Pancreas (tissue), 10 donors: ENCODE measurements around the gene TMEM229A. TPM values are rescaled to one million over a fixed set of nuclear protein-coding genes. Genes with fewer than 3 reads are reported as not detected.

Experiments used
- ATAC-seq, 4 donors: fragments of 200-7000 bp; cut with Tn5 transposase; one replicate each; pipeline versions ENCODE4 v1.8.0 to v1.9.1; 2020; ENCODE audit warnings: mild to moderate bottlenecking in 4 of 4, moderate library complexity in 4 of 4
- DNase-seq, 6 donors: peaks; one replicate each; pipeline ENCODE4 v3.0.0-alpha.2; 2020
- FAIRE-seq: peaks from 2 replicates; lab custom pipeline; 2012; peaks lifted over from hg19 to GRCh38; lab: Jason Lieb, UNC
- H3K27ac ChIP-seq, 4 donors: fragments of 200-600 bp; sonication (generic); 1 replicate in 3 of 4; 2 replicates in 1 of 4; pipeline versions ENCODE4 v1.5.0 to v1.8.0; 2020
- H3K27me3 ChIP-seq, 4 donors: fragments of 200-600 bp; one replicate each; pipeline ENCODE4 v1.8.0; 2021
- H3K36me3 ChIP-seq, 3 donors: fragments of 200-600 bp; sonication (generic) in 1 of 3; one replicate each; pipeline versions ENCODE4 v1.5.0 to v1.8.0; 2020 to 2021
- H3K4me1 ChIP-seq, 3 donors: fragments of 200-600 bp; one replicate each; pipeline ENCODE4 v1.8.0; 2021
- H3K4me3 ChIP-seq, 4 donors: fragments of 200-600 bp; sonication (generic) in 2 of 4; one replicate each; pipeline versions ENCODE4 v1.5.0 to v1.8.0; 2020 to 2021
- H3K9me3 ChIP-seq, 4 donors: fragments of 200-600 bp; one replicate each; pipeline ENCODE4 v1.8.0; 2021
- WGBS, 2 donors: extraction: QIAGEN DNeasy Blood & Tissue Kit; methylation state at CpG; one replicate each; pipeline ENCODE4 v1.1.7; 2013; 5-methylcytosine and 5-hydroxymethylcytosine counted together
- intact Hi-C, 3 donors: fragments of 100-400 bp; cut with DNase I; formaldehyde crosslinking; loops; one replicate each; pipeline versions ENCODE4 v1.11.1 to v1.14.2; 2022
- polyA plus RNA-seq, 2 donors: library from polyadenylated mRNA; stranded (reverse); fragments of 200-250 nt; gene quantifications; one replicate each; pipeline ENCODE4 v1.2.3, GENCODE V29; 2013
- total RNA-seq, 6 donors: library from RNA; stranded (reverse); fragmentation: NEBNext Ultra II Directional in 4 of 6; extraction: Animal tissue kit (Norgen Biotek cat#: 25700) in 4 of 6; gene quantifications; one replicate each; pipeline versions ENCODE4 v1.2.1 to v1.2.4, GENCODE V29; 2021 to 2023
- TF ChIP-seq, protein P1 (sequence below), 4 donors: fragments of 200-600 bp; sonication (generic) in 3 of 4; IDR thresholded peaks; one replicate each; pipeline versions ENCODE4 v1.5.0 to v1.8.0; 2021; ENCODE audit warnings: antibody characterized with exemption in 4 of 4
- donor health status: healthy with polysubstance abuse.
- donor health status: DM: no; HTN: no; CAD: no; lungs with moderate emphysema.
- donor health status: DM: no; HTN: no; CAD: no.
- donor health status: control.
- donor health status: control.
- donor health status: Bipolar disorder and iron deficiency.
- donor health status: DM: yes; HTN: yes; CAD: no.
- donor health status: DM: no; HTN: no; CAD: no.
- donor health status: DM: no; HTN: no; CAD: no.
- donor health status: DM: yes; HTN: yes; CAD: no.

TMEM229A gene
- total and polyA plus RNA-seq, 8 donors = 0.09 to 0.20 (median 0.12) TPM; not detected in 5

DNA sequence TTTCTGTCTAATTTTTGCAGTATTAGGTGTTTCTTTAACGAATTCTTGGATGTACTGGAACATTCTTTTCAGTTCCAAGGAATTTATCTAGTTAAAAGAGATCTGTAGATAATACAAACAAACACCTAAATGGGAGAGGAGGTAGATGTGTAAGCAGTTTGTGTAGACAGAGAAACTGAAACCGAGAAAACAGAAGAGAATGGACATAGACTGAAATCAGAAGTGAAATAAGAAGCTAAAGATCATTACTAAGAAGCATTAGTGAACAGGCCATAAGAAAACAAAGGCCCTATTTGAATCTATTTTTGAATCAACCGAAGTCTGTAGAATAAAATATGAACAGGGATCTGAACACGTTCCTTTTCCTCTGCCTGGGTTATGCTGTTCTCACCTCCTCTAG lies 26.5 kb upstream of the TMEM229A start:
- 57 to 68% methylated on average over 4 of the region's 4 CpGs for WGBS, 2 donors
- no peaks in the 10 kb centered on the region for H3K4me1 ChIP-seq
- TF ChIP-seq, protein P1, sequence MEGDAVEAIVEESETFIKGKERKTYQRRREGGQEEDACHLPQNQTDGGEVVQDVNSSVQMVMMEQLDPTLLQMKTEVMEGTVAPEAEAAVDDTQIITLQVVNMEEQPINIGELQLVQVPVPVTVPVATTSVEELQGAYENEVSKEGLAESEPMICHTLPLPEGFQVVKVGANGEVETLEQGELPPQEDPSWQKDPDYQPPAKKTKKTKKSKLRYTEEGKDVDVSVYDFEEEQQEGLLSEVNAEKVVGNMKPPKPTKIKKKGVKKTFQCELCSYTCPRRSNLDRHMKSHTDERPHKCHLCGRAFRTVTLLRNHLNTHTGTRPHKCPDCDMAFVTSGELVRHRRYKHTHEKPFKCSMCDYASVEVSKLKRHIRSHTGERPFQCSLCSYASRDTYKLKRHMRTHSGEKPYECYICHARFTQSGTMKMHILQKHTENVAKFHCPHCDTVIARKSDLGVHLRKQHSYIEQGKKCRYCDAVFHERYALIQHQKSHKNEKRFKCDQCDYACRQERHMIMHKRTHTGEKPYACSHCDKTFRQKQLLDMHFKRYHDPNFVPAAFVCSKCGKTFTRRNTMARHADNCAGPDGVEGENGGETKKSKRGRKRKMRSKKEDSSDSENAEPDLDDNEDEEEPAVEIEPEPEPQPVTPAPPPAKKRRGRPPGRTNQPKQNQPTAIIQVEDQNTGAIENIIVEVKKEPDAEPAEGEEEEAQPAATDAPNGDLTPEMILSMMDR (IDR thresholded peaks at IDR 0.05) = no peak
- intact Hi-C loops = no loop called here
- ATAC-seq (no peak), FAIRE-seq (no peak), DNase-seq (no peak)
- no peak overlapping the region for H3K4me3 ChIP-seq
- H3K9me3 ChIP-seq = no peaks in the 10 kb centered on the region
- H3K36me3 ChIP-seq = no peaks in the 10 kb centered on the region
- no peaks in the 10 kb centered on the region for H3K27me3 ChIP-seq
- H3K27ac ChIP-seq = no peak overlapping the region

DNA sequence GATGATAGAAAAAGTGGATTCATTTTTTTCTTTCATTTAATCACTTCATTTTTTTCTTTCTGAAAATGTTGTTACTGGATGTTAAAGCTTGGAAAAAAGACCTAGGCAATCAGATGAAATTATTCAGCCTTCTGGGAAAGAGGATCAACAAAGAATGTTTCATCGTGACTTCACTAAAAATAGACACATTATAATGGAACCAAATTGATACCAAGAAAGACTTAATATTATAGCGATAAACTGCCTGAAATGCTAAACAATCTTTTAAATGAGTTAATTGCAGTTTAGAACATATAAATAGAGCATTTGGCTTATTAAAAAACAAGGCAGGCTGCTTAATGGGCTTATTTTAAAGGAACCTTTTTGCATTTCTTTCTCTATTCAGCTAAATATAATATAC lies 25.6 kb upstream of the TMEM229A start:
- Histone ChIP-seq H3K9me3 (no peaks in the 10 kb centered on the region), H3K4me3 (no peak overlapping the region), H3K27me3 (no peaks in the 10 kb centered on the region), H3K36me3 (no peaks in the 10 kb centered on the region), H3K27ac (no peak overlapping the region), H3K4me1 (no peaks in the 10 kb centered on the region)
- 85 to 87% methylated on average over 2 of the region's 2 CpGs for WGBS, 2 donors
- no peak for DNase-seq
- TF ChIP-seq, protein P1 (IDR thresholded peaks at IDR 0.05) = no peak
- no peak for ATAC-seq
- FAIRE-seq = no peak
- intact Hi-C loops = no loop called here

DNA sequence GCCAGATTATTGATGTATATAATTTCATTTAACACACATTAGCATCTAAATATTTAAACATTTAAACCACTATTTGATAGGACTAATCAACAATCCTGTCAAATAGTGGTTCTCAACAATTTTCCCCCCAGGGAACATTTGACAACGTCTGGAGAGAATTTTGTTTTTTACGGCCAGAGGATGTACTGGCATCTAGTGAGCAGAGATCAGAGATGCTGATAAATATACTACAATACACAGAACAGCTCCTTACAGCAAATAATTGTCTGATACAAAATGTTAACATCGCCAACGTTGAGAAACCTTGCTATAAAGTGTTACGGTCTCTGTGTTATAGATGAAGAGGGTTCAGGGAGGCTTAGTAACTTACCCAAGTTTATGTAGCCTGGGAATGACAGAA lies 25.0 kb upstream of the TMEM229A start:
- FAIRE-seq (no peak), ATAC-seq (no peak)

DNA sequence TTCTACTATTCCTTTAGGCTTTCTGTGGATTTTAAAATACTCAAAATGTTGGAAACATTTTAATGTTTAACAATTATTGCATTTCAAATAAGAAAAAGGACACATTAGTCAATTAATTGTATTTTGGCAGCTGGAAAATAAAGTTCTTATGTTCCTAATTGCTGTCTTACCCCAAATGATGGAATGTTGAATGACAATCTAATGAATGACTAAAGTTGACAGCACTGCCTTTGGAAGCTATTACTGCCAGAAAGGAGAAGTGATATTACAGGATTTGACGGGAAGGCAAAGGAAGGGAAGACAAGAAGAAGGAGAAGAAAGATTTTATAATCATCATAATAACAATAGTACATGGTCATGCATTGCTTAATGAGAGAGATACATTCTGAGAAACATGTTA lies 23.4 kb upstream of the TMEM229A start:
- no peak for ATAC-seq
- no peak for DNase-seq
- Histone ChIP-seq H3K9me3 (no peaks in the 10 kb centered on the region), H3K4me1 (no peaks in the 10 kb centered on the region), H3K4me3 (no peak overlapping the region), H3K27me3 (no peaks in the 10 kb centered on the region), H3K27ac (no peak overlapping the region), H3K36me3 (no peaks in the 10 kb centered on the region)
- TF ChIP-seq, protein P1 (IDR thresholded peaks at IDR 0.05) = no peak
- no peak for FAIRE-seq
- intact Hi-C loops = no loop called here
- WGBS, 2 donors = 57 to 68% methylated on average over 1 of the region's 1 CpG

More for the DNA sequence above, 25.0 kb upstream of the TMEM229A start:
- Histone ChIP-seq H3K4me3 (no peak overlapping the region), H3K27me3 (no peaks in the 10 kb centered on the region), H3K4me1 (no peaks in the 10 kb centered on the region), H3K36me3 (no peaks in the 10 kb centered on the region), H3K9me3 (no peaks in the 10 kb centered on the region), H3K27ac (no peak overlapping the region)
- DNase-seq = no peak
- TF ChIP-seq, protein P1 (IDR thresholded peaks at IDR 0.05) = no peak
- intact Hi-C loops = no loop called here
- 65 to 68% methylated on average over 5 of the region's 5 CpGs for WGBS, 2 donors

DNA sequence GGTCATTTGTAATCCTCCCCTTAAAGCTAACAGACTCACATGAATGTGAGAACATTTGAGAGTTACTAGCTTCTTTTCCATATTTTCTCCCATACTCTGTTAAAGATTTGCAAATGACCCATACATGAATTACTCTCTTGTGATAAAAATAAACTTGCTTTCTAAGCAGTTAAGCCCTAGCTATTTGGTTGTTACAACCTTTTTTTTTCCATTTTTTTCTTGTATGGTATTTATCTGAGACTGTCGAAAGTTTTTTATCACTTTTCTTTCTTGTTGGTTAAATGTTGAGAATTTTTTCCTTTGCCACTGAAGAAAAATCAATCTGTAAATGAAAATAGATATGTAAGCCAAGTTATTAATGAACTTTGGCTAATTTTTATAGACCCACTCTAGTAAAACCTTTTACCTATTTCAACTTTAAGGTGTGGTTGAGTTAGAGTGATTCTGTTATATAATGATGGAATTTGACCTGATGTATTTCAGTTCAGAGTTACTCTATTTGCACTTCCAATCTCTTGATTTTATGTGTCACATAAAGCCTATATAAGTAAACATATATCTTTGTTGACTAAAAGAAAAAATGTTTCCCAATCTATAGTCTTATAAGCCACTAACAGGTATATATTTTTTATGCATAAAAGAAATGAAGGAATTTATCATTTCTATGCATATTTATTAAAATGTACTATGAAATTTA lies 19.0 kb upstream of the TMEM229A start:
- H3K36me3 ChIP-seq = no peaks in the 10 kb centered on the region
- H3K4me1 ChIP-seq = no peaks in the 10 kb centered on the region
- intact Hi-C loops = no loop called here
- FAIRE-seq (peak; percentile 80), ATAC-seq (no peak), DNase-seq (no peak)
- 20 to 33% methylated on average over 1 of the region's 1 CpG for WGBS, 2 donors
- H3K9me3 ChIP-seq = no peaks in the 10 kb centered on the region
- H3K27me3 ChIP-seq = no peaks in the 10 kb centered on the region
- TF ChIP-seq, protein P1 (IDR thresholded peaks at IDR 0.05) = no peak
- no peak overlapping the region for H3K4me3 ChIP-seq
- H3K27ac ChIP-seq = no peak overlapping the region
